K562 (cell line): ENCODE data around the gene INPP4B. TPM values are rescaled to one million over a fixed set of nuclear protein-coding genes. Genes with fewer than 3 reads are reported as not detected.

ENCODE experiments used
- ATAC-seq: fragments of 200-7000 bp; cut with Tn5 transposase; 3 replicates; pipeline ENCODE4 v1.9.1; 2020; ENCODE audit warnings: moderate library complexity
- BruUV-seq: library from RNA; stranded (reverse); fragments of 400-500 nt; replicated peaks from 2 replicates; lab custom pipeline; 2021; lab: Mats Ljungman, UMichigan
- CTCF ChIA-PET: fragments of 300-600 bp; formaldehyde crosslinking; extraction: SDS; loops from one replicate; lab custom pipeline; 2021; ENCODE audit warnings: low intra/inter-chr PET ratio; lab: Yijun Ruan, JAX
- POLR2A ChIA-PET: fragments of 300-600, 350-650 bp; sonication (Branson Sonifier 250); formaldehyde crosslinking; extraction: SDS; loops from one replicate; lab custom pipeline; 2021; ENCODE audit warnings: antibody characterized with exemption, inconsistent platforms; lab: Yijun Ruan, JAX
- DNase-seq, 4 experiments: peaks; one replicate each; pipeline versions ENCODE4 v3.0.0 to v3.0.0-alpha.2; 2011 to 2018; ENCODE audit warnings: low spot score in 3 of 4, mixed read lengths in 3 of 4; ENCODE audit errors: extremely low read depth in 1 of 4
- FAIRE-seq: peaks from 2 replicates; lab custom pipeline; 2011; peaks lifted over from hg19 to GRCh38; lab: Jason Lieb, UNC
- H2AFZ ChIP-seq: 2 replicates; pipeline ENCODE4 v1.6.0; 2011; ENCODE audit warnings: low read depth, low read length, control low read depth, inconsistent platforms
- H3K27ac ChIP-seq: fragments of 200-600 bp; 3 replicates; pipeline ENCODE4 v1.8.0; 2011; ENCODE audit warnings: low read depth, mild to moderate bottlenecking, control low read depth, inconsistent platforms, low read length, moderate library complexity, mixed read lengths; ENCODE audit errors: extremely low read depth
- H3K27me3 ChIP-seq, 2 experiments: fragments of 300-600 bp in 1 of 2; 2 replicates in 1 of 2; 3 replicates in 1 of 2; pipeline versions ENCODE4 v1.6.0 to v1.8.0; 2011; ENCODE audit warnings: inconsistent platforms in 2 of 2, low read length in 2 of 2, mild to moderate bottlenecking in 1 of 2, mixed read lengths in 1 of 2, moderate library complexity in 1 of 2; ENCODE audit not compliant: control insufficient read depth in 2 of 2, insufficient read depth in 2 of 2
- H3K36me3 ChIP-seq: fragments of 300-600 bp; 3 replicates; pipeline ENCODE4 v1.8.0; 2011; ENCODE audit warnings: mild to moderate bottlenecking, low read length, inconsistent platforms; ENCODE audit not compliant: control insufficient read depth, insufficient read depth
- H3K4me1 ChIP-seq, 2 experiments: fragments of 200-600 bp in 1 of 2; replicated peaks in 1 of 2; 2 replicates in 1 of 2; 3 replicates in 1 of 2; pipeline versions ENCODE4 v1.5.1 to v1.8.0; 2011; ENCODE audit warnings: inconsistent platforms in 2 of 2, low read length in 2 of 2, mild to moderate bottlenecking in 1 of 2, mixed read lengths in 1 of 2, moderate library complexity in 1 of 2; ENCODE audit not compliant: control insufficient read depth in 2 of 2, insufficient read depth in 2 of 2
- H3K4me2 ChIP-seq: 2 replicates; pipeline ENCODE4 v1.6.1; 2011; ENCODE audit warnings: low read length, control low read depth, inconsistent platforms, mixed read lengths; ENCODE audit not compliant: insufficient read depth
- H3K4me3 ChIP-seq: fragments of 200-600 bp; sonication (generic), shearing (Covaris generic); 2 replicates; pipeline ENCODE4 v1.5.1; 2016; ENCODE audit warnings: control low read depth, inconsistent platforms
- H3K79me2 ChIP-seq: fragments of 200-600 bp; 3 replicates; pipeline ENCODE4 v1.8.0; 2011; ENCODE audit warnings: low read length, inconsistent platforms; ENCODE audit not compliant: control insufficient read depth, insufficient read depth
- H3K9ac ChIP-seq, 2 experiments: 2 replicates each; pipeline versions ENCODE4 v1.6.0 to v1.6.1; 2011; ENCODE audit warnings: low read depth in 2 of 2, low read length in 2 of 2, control low read depth in 1 of 2, inconsistent platforms in 1 of 2, mild to moderate bottlenecking in 1 of 2, mixed read lengths in 1 of 2; ENCODE audit not compliant: insufficient read depth in 1 of 2
- H3K9me1 ChIP-seq: one replicate; pipeline ENCODE4 v1.6.0; 2011; ENCODE audit warnings: inconsistent platforms, mild to moderate bottlenecking, low read length, moderate library complexity; ENCODE audit not compliant: control insufficient read depth, insufficient read depth
- H3K9me3 ChIP-seq: replicated peaks from 2 replicates; pipeline ENCODE4 v1.5.1; 2011; ENCODE audit warnings: low read depth, low read length, inconsistent platforms; ENCODE audit not compliant: control insufficient read depth, insufficient read depth
- H4K20me1 ChIP-seq: replicated peaks from 2 replicates; pipeline ENCODE4 v1.6.1; 2011; ENCODE audit warnings: low read length, inconsistent platforms, mixed read lengths; ENCODE audit not compliant: control insufficient read depth, insufficient read depth
- GABPA ChIP-seq: fragments of 200-800 bp; sonication (Bioruptor generic); conservative IDR thresholded peaks from 2 replicates; pipeline ENCODE4 v1.6.1; 2016; ENCODE audit warnings: low read depth, missing genetic modification characterization, missing compliant biosample characterization
- GTF2A2 ChIP-seq: IDR thresholded peaks from 2 replicates; pipeline ENCODE4 v1.6.1; 2016; ENCODE audit warnings: mild to moderate bottlenecking, missing genetic modification characterization, missing compliant biosample characterization
- GTF2F1 ChIP-seq: IDR thresholded peaks from 2 replicates; pipeline ENCODE4 v1.6.1; 2011; ENCODE audit warnings: low read depth, low read length, improper control_type of control experiment
- HNRNPK ChIP-seq: fragments of 200-400 bp; formaldehyde crosslinking; IDR thresholded peaks from one replicate; pipeline ENCODE4 v1.6.1; 2018; ENCODE audit warnings: mild to moderate bottlenecking, low read depth, low read length; ENCODE audit not compliant: poor library complexity, severe bottlenecking
- POLR3A ChIP-seq: IDR thresholded peaks from 2 replicates; pipeline ENCODE4 v1.6.1; 2011; ENCODE audit warnings: borderline replicate concordance, mild to moderate bottlenecking, moderate library complexity; ENCODE audit not compliant: insufficient read length, insufficient read depth; ENCODE audit errors: extremely low read depth
- PTTG1 ChIP-seq: fragments of 450-650 bp; IDR thresholded peaks from 2 replicates; pipeline ENCODE4 v1.6.1; 2016; ENCODE audit warnings: low read depth, mild to moderate bottlenecking, missing genetic modification characterization, missing compliant biosample characterization
- SRF ChIP-seq, 2 experiments: fragments of 250-450, 450-650 bp in 1 of 2; sonication (Bioruptor Pico) in 1 of 2; sonication (generic) in 1 of 2; formaldehyde crosslinking; IDR thresholded peaks; 2 replicates each; pipeline versions ENCODE4 v1.5.0 to v1.5.1; 2020 to 2022; ENCODE audit warnings: mild to moderate bottlenecking in 1 of 2, missing genetic modification reagents in 1 of 2
- whole genome bisulfite sequencing: fragments of 100-300 bp; shearing (Covaris generic); methylation state at CpG from one replicate; pipeline ENCODE4 v1.1.6; 2016; ENCODE audit warnings: low coverage, mixed read lengths; ENCODE audit not compliant: insufficient coverage; ENCODE audit errors: missing lambda C conversion rate; 5-methylcytosine and 5-hydroxymethylcytosine counted together
- in situ Hi-C: fragments of 300-500 bp; cut with MboI; formaldehyde crosslinking; loops from 4 replicates; pipeline ENCODE4 v1.15.0; 2018; ENCODE audit warnings: inconsistent platforms, mixed read lengths
- intact Hi-C: fragments of 100-400 bp; cut with micrococcal nuclease; formaldehyde crosslinking; loops from 2 replicates; pipeline ENCODE4 v1.14.2; 2022
- polyA plus RNA-seq, 8 experiments: library from polyadenylated mRNA; depleted of rRNA in 4 of 8; stranded (reverse) in 5 of 8; unstranded in 3 of 8; fragments of >200 nt; fragmentation: Nextera tagmentation in 2 of 8; fragmentation: Illumina TruSeq in 1 of 8; extraction: Ambion mirVana in 2 of 8; extraction: Trizol in 1 of 8; gene quantifications; 2 replicates each; pipeline versions ENCODE4 v1.2.1 to v1.2.3, GENCODE V29; 2011 to 2014; ENCODE audit warnings: inconsistent platforms in 1 of 8, missing spikeins in 1 of 8
- total RNA-seq, 7 experiments: library from RNA; depleted of rRNA in 6 of 7; stranded (reverse); fragments of >200 nt in 6 of 7; fragmentation: Illumina TruSeq in 2 of 7; extraction: Trizol in 2 of 7; gene quantifications; 2 replicates each; pipeline versions ENCODE4 v1.2.1 to v1.2.3, GENCODE V29; 2011 to 2021; ENCODE audit warnings: low replicate concordance in 1 of 7
- TF ChIP-seq, protein P1 (sequence below): sonication (generic); formaldehyde crosslinking; IDR thresholded peaks from 2 replicates; pipeline ENCODE4 v1.8.1; 2023; ENCODE audit warnings: mild to moderate bottlenecking, missing genetic modification reagents
- TF ChIP-seq, protein P2 (sequence below), 2 experiments: fragments of 450-650 bp in 1 of 2; sonication (generic) in 1 of 2; formaldehyde crosslinking in 1 of 2; IDR thresholded peaks; 2 replicates each; pipeline versions ENCODE4 v1.7.1 to v1.9.0; 2016 to 2022; ENCODE audit warnings: inconsistent platforms in 1 of 2, mild to moderate bottlenecking in 1 of 2, missing genetic modification reagents in 1 of 2
- TF ChIP-seq, protein P3 (sequence below): fragments of 450-650 bp; formaldehyde crosslinking; IDR thresholded peaks from 2 replicates; pipeline ENCODE4 v1.4.0; 2020; ENCODE audit warnings: mild to moderate bottlenecking, moderate library complexity

INPP4B gene
- total and polyA plus RNA-seq, 9 of the 15 experiments (the other 6 are each of a cell fraction or from before 2014, with no cell fraction given) = 0.04 to 0.11 TPM; not detected in 7

DNA sequence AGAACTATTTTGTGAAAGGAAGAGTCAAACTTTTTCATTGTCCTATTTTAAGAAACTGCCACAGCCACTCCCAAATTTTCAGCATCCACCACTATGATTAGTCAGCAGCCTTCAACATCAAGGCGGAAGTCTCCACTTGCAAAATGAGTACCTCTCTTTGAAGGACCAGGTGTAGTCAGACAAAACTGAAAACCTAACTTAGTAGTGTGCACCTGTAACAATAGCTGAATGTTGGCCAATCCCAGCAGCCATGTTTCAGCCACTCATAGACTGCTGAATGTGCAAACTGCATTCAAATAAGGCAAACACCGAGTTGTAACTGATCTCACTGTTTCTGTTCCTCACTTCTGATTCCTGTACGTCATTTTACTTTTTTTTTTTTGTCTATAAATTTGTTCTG lies 868.7 kb downstream of the INPP4B start:
- Histone ChIP-seq H3K4me1 (no peaks in the 10 kb centered on the region), H3K4me3 (no peak overlapping the region), H3K27ac (no peak overlapping the region), H3K9ac (no peak overlapping the region), H3K4me2 (no peak overlapping the region), H2AFZ (peak overlapping the region; percentile 40; the same call in 1 of the 2 replicates), H3K27me3 (no peaks in the 10 kb centered on the region), H3K9me3 (no peaks in the 10 kb centered on the region; the same call in 1 of the 2 replicates), H3K36me3 (no peaks in the 10 kb centered on the region), H4K20me1 (no peaks in the 10 kb centered on the region), H3K9me1 (no peaks in the 10 kb centered on the region), H3K79me2 (no peaks in the 10 kb centered on the region)
- intact Hi-C loops (no loop called here), in situ Hi-C loops (no loop called here)
- no TSS peak for BruUV-seq
- ATAC-seq (no peak; the same call in 2 of the 3 replicates), DNase-seq (no peak), FAIRE-seq (no peak)
- POLR2A ChIA-PET = no interaction called here
- WGBS = 0% methylated on average over 3 of the region's 3 CpGs
- CTCF ChIA-PET = no interaction called here
- TF ChIP-seq GTF2F1 (no peak), PTTG1 (no peak), SRF (CRISPR knock-in tag; IDR thresholded peaks at IDR 0.05) (no peak), HNRNPK (no peak), GTF2A2 (tag) (no peak), POLR3A (no peak), GABPA (tag) (no peak)
- TF ChIP-seq, protein P1, sequence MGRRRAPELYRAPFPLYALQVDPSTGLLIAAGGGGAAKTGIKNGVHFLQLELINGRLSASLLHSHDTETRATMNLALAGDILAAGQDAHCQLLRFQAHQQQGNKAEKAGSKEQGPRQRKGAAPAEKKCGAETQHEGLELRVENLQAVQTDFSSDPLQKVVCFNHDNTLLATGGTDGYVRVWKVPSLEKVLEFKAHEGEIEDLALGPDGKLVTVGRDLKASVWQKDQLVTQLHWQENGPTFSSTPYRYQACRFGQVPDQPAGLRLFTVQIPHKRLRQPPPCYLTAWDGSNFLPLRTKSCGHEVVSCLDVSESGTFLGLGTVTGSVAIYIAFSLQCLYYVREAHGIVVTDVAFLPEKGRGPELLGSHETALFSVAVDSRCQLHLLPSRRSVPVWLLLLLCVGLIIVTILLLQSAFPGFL = no peak
- TF ChIP-seq, protein P2, sequence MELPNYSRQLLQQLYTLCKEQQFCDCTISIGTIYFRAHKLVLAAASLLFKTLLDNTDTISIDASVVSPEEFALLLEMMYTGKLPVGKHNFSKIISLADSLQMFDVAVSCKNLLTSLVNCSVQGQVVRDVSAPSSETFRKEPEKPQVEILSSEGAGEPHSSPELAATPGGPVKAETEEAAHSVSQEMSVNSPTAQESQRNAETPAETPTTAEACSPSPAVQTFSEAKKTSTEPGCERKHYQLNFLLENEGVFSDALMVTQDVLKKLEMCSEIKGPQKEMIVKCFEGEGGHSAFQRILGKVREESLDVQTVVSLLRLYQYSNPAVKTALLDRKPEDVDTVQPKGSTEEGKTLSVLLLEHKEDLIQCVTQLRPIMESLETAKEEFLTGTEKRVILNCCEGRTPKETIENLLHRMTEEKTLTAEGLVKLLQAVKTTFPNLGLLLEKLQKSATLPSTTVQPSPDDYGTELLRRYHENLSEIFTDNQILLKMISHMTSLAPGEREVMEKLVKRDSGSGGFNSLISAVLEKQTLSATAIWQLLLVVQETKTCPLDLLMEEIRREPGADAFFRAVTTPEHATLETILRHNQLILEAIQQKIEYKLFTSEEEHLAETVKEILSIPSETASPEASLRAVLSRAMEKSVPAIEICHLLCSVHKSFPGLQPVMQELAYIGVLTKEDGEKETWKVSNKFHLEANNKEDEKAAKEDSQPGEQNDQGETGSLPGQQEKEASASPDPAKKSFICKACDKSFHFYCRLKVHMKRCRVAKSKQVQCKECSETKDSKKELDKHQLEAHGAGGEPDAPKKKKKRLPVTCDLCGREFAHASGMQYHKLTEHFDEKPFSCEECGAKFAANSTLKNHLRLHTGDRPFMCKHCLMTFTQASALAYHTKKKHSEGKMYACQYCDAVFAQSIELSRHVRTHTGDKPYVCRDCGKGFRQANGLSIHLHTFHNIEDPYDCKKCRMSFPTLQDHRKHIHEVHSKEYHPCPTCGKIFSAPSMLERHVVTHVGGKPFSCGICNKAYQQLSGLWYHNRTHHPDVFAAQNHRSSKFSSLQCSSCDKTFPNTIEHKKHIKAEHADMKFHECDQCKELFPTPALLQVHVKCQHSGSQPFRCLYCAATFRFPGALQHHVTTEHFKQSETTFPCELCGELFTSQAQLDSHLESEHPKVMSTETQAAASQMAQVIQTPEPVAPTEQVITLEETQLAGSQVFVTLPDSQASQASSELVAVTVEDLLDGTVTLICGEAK (IDR thresholded peaks at IDR 0.05) = no peak
- TF ChIP-seq, protein P2 (CRISPR knock-in tag; IDR thresholded peaks at IDR 0.05) = no peak
- TF ChIP-seq, protein P3, sequence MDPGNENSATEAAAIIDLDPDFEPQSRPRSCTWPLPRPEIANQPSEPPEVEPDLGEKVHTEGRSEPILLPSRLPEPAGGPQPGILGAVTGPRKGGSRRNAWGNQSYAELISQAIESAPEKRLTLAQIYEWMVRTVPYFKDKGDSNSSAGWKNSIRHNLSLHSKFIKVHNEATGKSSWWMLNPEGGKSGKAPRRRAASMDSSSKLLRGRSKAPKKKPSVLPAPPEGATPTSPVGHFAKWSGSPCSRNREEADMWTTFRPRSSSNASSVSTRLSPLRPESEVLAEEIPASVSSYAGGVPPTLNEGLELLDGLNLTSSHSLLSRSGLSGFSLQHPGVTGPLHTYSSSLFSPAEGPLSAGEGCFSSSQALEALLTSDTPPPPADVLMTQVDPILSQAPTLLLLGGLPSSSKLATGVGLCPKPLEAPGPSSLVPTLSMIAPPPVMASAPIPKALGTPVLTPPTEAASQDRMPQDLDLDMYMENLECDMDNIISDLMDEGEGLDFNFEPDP (CRISPR knock-in tag) = no peak
